CD4-positive, alpha-beta T cell (primary cell): ENCODE data around the gene SH3RF1. TPM values are rescaled to one million over a fixed set of nuclear protein-coding genes. Genes with fewer than 3 reads are reported as not detected.

ENCODE experiments used
- ATAC-seq: fragments of 200-7000 bp; cut with Tn5 transposase; one replicate; pipeline ENCODE4 v1.10.0; 2022; ENCODE audit warnings: mild to moderate bottlenecking; ENCODE audit not compliant: poor library complexity
- CTCF ChIA-PET: fragments of 350-600 bp; sonication (Branson Sonifier 250); formaldehyde crosslinking; loops from one replicate; lab custom pipeline; 2021; ENCODE audit warnings: antibody characterized with exemption, inconsistent platforms; lab: Charles Lee
- POLR2A ChIA-PET: fragments of 350-600 bp; sonication (Branson Sonifier 250); formaldehyde crosslinking; loops from one replicate; lab custom pipeline; 2021; ENCODE audit warnings: antibody characterized with exemption, inconsistent platforms; lab: Charles Lee
- DNase-seq, 14 experiments: peaks; one replicate each; pipeline ENCODE4 v3.0.0-alpha.2; 2013 to 2020; ENCODE audit warnings: mixed read lengths in 2 of 14
- H3K27ac ChIP-seq, 2 donors: one replicate each; pipeline versions ENCODE4 v1.5.1 to v1.7.0; 2013; ENCODE audit warnings: low read length in 2 of 2, low read depth in 1 of 2, mild to moderate bottlenecking in 1 of 2
- H3K27me3 ChIP-seq, 2 experiments: 1 replicate in 1 of 2; 2 replicates in 1 of 2; pipeline versions ENCODE4 v1.6.1 to v1.7.0; 2013; ENCODE audit warnings: low read length in 2 of 2, control low read depth in 1 of 2, mild to moderate bottlenecking in 1 of 2, moderate library complexity in 1 of 2; ENCODE audit not compliant: insufficient read depth in 2 of 2, control insufficient read depth in 1 of 2
- H3K36me3 ChIP-seq: one replicate; pipeline ENCODE4 v1.6.1; 2013; ENCODE audit warnings: low read length, control low read depth; ENCODE audit not compliant: insufficient read depth
- H3K4me1 ChIP-seq: one replicate; pipeline ENCODE4 v1.6.1; 2013; ENCODE audit warnings: low read length, control low read depth; ENCODE audit not compliant: insufficient read depth
- H3K4me3 ChIP-seq: one replicate; pipeline ENCODE4 v1.5.1; 2013; ENCODE audit warnings: mild to moderate bottlenecking, low read length, moderate library complexity
- H3K9me3 ChIP-seq, 2 experiments: 1 replicate in 1 of 2; 2 replicates in 1 of 2; pipeline versions ENCODE4 v1.6.1 to v1.7.0; 2013; ENCODE audit warnings: low read length in 2 of 2, mild to moderate bottlenecking in 2 of 2, control low read depth in 1 of 2, moderate library complexity in 1 of 2; ENCODE audit not compliant: control insufficient read depth in 1 of 2, insufficient read depth in 1 of 2
- H3K27ac Mint-ChIP-seq: one replicate; pipeline ENCODE4 v1.8.0; 2020; ENCODE audit warnings: mixed read lengths
- H3K27me3 Mint-ChIP-seq: one replicate; pipeline ENCODE4 v1.8.0; 2021; ENCODE audit warnings: mixed read lengths
- H3K36me3 Mint-ChIP-seq: one replicate; pipeline ENCODE4 v1.8.0; 2021; ENCODE audit warnings: low read depth, mixed read lengths
- H3K4me1 Mint-ChIP-seq: one replicate; pipeline ENCODE4 v1.8.0; 2021; ENCODE audit warnings: low read depth, mixed read lengths
- H3K4me3 Mint-ChIP-seq: one replicate; pipeline ENCODE4 v1.8.0; 2020; ENCODE audit warnings: mild to moderate bottlenecking, mixed read lengths
- H3K9me3 Mint-ChIP-seq: one replicate; pipeline ENCODE4 v1.8.0; 2020; ENCODE audit warnings: mixed read lengths
- CTCF ChIP-seq: fragments of 200-600 bp; IDR thresholded peaks from one replicate; pipeline ENCODE4 v1.8.0; 2022; ENCODE audit warnings: antibody characterized with exemption, mild to moderate bottlenecking
- intact Hi-C, 2 experiments: fragments of 100-400 bp; cut with DNase I in 1 of 2; cut with micrococcal nuclease in 1 of 2; formaldehyde crosslinking; loops; one replicate each; pipeline versions ENCODE4 v1.15.1 to v1.9.0; 2023 to 2025; cut with DNase I, micrococcal nuclease
- total RNA-seq, 174 experiments: library from RNA in 2 of 174; stranded (reverse) in 2 of 174; gene quantifications; one replicate each; pipeline ENCODE4 v1.2.3 and lab custom pipeline; 2021 to 2026

SH3RF1 gene
- total RNA-seq, 2 experiments from 2014 or later, result 0.25 TPM; not detected in 1

DNA sequence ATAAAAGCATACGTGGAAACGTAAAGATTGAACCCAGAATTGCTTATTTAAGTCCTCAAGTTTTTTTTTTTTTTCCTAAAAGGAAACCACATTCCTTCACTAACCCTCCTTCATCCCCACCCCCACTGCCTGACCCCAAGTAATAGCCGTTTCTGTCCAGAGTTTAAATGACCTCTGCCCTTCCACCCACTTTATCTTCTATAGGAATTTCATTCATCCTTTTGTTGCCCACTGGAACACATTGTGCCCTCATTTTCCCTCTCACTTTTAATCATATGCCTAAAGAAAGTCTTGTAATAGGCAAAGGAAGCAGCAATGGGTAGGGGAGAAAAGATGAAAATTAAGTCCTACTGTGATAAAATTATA lies 62.7 kb downstream of the SH3RF1 start:
- POLR2A ChIA-PET, result no interaction called here
- CTCF ChIA-PET, result no interaction called here
- no peaks in the 10 kb centered on the region for H3K4me1 Mint-ChIP-seq
- H3K4me3 ChIP-seq, result no peak overlapping the region
- H3K4me1 ChIP-seq, result no peaks in the 10 kb centered on the region
- no peak overlapping the region for H3K27ac Mint-ChIP-seq
- H3K36me3 ChIP-seq, result no peaks in the 10 kb centered on the region
- no peaks in the 10 kb centered on the region for H3K9me3 ChIP-seq
- intact Hi-C loops, result no loop called here
- H3K27ac ChIP-seq, result no peak overlapping the region
- H3K27me3 Mint-ChIP-seq, result peaks cover 4% of the 10 kb centered on the region
- no peak for TF ChIP-seq CTCF
- no peaks in the 10 kb centered on the region for H3K36me3 Mint-ChIP-seq
- H3K27me3 ChIP-seq, result no peaks in the 10 kb centered on the region
- H3K9me3 Mint-ChIP-seq, result no peaks in the 10 kb centered on the region
- H3K4me3 Mint-ChIP-seq, result no peak overlapping the region
- ATAC-seq (no peak), DNase-seq (no peak)

DNA sequence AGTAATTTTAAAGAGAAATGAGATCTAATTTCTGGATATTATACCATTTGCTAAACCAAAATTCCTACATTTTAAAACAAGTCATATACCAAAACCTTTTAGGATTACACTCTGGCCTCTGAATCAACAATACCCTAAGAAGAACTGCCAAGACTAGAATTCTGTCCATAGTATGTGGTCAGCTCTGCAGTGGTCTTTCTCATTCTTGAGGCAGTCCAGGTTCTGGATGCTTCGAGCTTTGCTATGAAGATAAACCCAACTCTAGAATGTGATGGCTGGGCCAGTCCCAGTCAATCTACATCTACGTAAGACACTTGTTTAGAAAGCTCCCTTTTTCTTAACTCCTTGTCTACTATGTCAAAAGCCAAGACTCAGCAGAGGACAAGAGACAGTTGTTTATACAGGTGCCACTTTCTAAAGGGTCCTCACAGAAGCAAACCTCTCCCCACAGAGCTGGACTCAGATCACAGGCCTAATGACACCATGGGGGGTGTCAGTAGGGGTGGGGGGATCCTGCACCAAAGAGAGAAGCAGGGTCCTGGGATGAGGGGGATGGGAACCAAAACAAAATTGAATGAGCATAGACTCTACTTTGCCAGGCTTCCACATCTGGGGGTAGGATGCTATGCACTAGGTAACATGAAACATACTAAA lies 63.2 kb downstream of the SH3RF1 start:
- Mint-ChIP-seq H3K27ac (no peak overlapping the region), H3K4me1 (no peaks in the 10 kb centered on the region), H3K4me3 (no peak overlapping the region), H3K36me3 (no peaks in the 10 kb centered on the region), H3K9me3 (no peaks in the 10 kb centered on the region), H3K27me3 (peaks cover 4% of the 10 kb centered on the region)
- Histone ChIP-seq H3K27me3 (no peaks in the 10 kb centered on the region), H3K36me3 (no peaks in the 10 kb centered on the region), H3K4me1 (no peaks in the 10 kb centered on the region), H3K4me3 (no peak overlapping the region), H3K27ac (no peak overlapping the region), H3K9me3 (no peaks in the 10 kb centered on the region)
- TF ChIP-seq CTCF, result no peak
- ChIA-PET CTCF (no interaction called here), POLR2A (no interaction called here)
- no peak for DNase-seq
- intact Hi-C loops, result no loop called here
- no peak for ATAC-seq

- TF ChIP-seq CTCF, result no peak
- POLR2A ChIA-PET, result no interaction called here
- intact Hi-C loops, result no loop called here
- Histone ChIP-seq H3K36me3 (no peaks in the 10 kb centered on the region), H3K9me3 (no peaks in the 10 kb centered on the region), H3K27me3 (no peaks in the 10 kb centered on the region), H3K4me3 (no peak overlapping the region), H3K4me1 (no peaks in the 10 kb centered on the region), H3K27ac (no peak overlapping the region)
- CTCF ChIA-PET, result no interaction called here
- no peaks in the 10 kb centered on the region for H3K36me3 Mint-ChIP-seq
- H3K4me3 Mint-ChIP-seq, result no peak overlapping the region
- H3K4me1 Mint-ChIP-seq, result no peaks in the 10 kb centered on the region
- ATAC-seq (no peak), DNase-seq (no peak)
- H3K9me3 Mint-ChIP-seq, result no peaks in the 10 kb centered on the region
- H3K27me3 Mint-ChIP-seq, result peaks cover 4% of the 10 kb centered on the region
- H3K27ac Mint-ChIP-seq, result no peak overlapping the region
Measured at GRCh38 chr4:169205744-169206080, 65.0 kb downstream of the SH3RF1 start.
